SKM-1 treated with dmso at 0.1 percent for 144 hours (cell line): Measurements from ENCODE around the gene SOX14.

Experiments used
- DNase-seq: peaks from one replicate; lab custom pipeline; 2025; ENCODE audit not compliant: unreplicated experiment; lab: John Stamatoyannopoulos, UW

The SOX14 gene

GRCh38 chr3:137767538-137768360 is 3.6 kb downstream of the SOX14 start:
- DNase-seq: no peak

- no peak for DNase-seq
These were observed 4.5 kb downstream of the SOX14 start for GRCh38 chr3:137768361-137769321.

DNA sequence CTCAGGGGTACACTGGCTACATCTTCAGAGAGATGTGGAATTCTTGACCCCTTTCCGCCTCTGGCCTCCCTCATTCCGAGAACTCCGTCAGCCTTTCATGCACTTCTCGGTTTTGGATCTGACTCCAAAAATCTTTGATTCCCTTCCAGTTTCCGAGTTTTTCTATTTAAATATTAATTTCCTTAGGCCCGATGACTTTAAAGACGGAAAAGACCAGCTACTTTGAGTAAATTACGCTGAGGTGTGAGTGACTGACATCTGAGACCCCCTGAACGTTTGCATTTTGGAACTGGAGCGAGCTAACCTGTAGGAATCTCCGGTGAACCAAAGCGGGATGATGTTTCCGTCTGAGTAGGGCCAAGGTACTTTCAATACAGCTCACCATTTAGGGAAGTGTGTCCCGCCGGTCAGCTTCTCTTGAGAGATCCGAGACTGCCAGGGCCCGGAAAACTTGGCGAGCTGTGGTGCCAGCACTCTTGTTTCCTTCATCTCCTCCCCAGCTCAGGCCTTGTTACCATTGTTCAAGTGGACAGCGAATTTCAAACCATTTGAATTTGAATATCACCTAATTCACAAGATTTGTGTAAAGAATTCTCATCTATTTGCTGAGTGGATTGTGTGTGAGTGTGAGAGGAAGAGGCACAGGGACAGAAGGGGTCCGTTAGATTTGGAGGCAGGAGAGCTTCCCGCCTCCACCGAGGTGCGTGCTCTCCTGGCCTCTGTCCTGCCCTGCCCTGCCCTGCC is 5.4 kb downstream of the SOX14 start:
- DNase-seq: no peak

DNA sequence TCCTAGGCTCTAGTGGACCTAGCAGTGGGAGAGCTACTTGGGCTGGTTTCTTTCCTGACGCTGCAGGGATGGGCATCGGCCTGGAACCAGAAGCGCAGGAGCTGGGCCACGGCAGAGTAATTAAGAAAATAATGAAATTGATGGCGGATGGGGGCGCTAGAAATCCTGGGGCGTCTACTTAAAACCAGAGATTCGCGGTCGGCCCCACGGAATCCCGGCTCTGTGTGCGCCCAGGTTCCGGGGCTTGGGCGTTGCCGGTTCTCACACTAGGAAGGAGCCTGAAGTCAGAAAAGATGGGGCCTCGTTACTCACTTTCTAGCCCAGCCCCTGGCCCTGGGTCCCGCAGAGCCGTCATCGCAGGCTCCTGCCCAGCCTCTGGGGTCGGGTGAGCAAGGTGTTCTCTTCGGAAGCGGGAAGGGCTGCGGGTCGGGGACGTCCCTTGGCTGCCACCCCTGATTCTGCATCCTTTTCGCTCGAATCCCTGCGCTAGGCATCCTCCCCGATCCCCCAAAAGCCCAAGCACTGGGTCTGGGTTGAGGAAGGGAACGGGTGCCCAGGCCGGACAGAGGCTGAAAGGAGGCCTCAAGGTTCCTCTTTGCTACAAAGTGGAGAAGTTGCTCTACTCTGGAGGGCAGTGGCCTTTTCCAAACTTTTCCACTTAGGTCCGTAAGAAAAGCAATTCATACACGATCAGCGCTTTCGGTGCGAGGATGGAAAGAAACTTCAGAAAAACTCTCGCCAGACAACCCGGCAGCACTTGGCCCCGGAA is 6.1 kb downstream of the SOX14 start:
- DNase-seq: no peak

- no peak for DNase-seq
These were observed 6.8 kb downstream of the SOX14 start for GRCh38 chr3:137770835-137771399.

GRCh38 chr3:137771401-137772213 is 7.5 kb downstream of the SOX14 start:
- DNase-seq: no peak

DNA sequence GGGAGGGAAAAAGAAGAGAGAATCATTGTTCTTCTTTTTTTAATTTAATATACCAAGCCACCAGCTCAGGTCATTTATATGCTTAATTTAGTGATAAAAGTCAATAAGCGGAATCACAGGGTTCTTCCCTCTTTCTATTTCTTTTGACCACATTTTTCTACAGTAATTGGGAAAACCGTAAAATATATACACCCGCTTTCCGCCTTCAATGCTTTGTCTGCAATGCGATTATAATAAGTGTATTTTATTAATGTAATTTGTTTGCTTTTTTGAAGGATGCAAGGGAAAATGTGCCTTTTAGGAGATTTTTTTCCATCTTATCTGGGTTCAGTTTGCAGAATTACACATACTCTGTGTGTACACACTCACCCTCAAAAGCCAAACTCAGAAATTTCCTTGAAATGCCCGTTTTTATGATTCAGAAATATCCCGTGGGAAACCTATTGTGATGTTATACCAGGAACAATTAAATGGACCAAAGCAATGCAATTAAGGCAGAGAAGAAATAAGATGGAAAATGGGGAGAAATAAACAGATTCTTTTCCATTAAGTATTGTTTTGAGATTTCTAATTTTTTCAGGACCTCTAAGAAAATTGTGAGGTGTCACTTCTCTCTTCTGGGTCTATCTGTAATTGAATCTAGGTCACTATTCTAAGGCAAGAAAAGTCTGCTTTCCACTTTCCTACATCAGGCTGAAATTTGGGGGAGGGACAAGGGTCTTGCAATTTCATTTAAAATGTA is 8.3 kb downstream of the SOX14 start:
- no peak for DNase-seq

DNA sequence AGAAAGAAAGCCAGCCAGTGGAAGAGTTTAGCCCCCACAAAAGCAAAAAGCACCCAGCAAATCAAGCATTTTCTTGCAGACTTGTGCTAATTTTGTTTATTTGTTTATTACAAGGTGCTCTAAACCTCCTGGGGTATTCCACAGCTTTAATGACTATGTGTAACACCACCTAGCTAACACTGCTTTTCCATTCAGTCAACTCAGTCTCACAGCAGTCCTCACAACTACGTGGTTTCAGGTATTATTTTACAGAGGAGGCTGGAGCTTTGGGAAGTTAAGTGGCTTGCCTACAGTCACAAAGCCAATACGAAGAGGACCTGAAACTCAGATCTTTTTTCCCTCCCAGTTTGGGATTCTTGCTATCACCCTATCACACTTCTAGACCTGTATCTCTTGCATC is 14.8 kb downstream of the SOX14 start:
- DNase-seq: no peak

DNA sequence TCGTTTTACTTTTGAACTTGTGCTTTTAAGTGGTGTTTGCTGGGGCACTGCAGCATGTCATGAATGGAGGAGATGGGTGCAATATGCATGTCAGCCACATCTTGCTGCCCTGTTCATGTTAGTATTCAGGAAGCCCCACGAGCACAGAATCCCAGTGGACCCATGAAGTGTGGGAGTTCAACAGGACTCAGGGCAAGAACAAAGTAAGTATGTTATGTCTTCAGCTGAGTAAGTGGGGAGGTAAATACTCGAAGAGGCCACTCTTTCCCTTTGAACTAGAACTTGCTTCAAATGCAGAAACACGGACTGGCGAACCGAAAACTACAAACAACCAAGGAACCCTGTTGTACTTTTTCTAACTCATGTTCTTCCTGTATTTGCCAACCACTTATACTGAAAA is 23.4 kb downstream of the SOX14 start:
- DNase-seq: no peak

DNA sequence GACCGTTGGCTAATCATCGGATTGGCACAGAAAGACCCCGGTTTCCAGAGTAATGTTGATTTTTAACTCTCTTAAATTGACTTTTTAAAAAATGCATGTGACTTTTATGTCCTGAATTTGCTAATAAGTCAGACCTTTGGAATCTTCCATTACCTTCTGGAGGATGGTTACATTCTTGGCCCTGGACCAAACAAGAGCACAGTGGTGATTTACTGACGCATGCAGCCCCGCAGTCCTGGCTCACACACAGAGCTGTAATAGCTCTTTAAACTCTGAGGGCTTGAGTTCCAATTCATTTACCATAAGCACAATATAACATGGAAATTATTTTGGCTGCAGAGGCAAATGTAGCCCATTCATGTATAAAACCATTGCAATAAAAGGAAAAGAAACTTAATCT is 25.1 kb downstream of the SOX14 start:
- no peak for DNase-seq

GRCh38 chr3:137792626-137793271 is 28.6 kb downstream of the SOX14 start:
- peak; percentile 37 for DNase-seq

DNA sequence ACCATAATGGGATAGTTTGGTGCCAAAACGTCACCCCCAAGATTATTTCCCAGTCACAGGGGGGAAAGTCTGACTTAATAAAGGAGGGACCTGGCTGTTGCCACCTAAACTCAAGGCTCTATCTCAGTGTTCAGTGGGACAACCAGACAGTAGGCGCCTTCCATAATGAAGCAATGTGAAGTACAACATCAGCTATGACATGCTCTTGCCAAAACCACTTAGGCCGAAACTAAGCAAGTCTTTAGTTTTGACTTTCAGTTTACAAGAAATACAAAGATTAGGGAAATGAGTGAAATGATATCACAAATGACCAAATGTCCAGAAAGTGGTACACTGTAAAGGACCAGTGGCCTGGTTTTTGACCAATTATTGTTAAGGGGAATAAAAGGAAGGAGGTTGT is 32.9 kb downstream of the SOX14 start:
- no peak for DNase-seq

- no peak for DNase-seq
These were observed 39.1 kb downstream of the SOX14 start for GRCh38 chr3:137803215-137803614.

GRCh38 chr3:137807998-137808397 is 43.9 kb downstream of the SOX14 start:
- DNase-seq: no peak

DNA sequence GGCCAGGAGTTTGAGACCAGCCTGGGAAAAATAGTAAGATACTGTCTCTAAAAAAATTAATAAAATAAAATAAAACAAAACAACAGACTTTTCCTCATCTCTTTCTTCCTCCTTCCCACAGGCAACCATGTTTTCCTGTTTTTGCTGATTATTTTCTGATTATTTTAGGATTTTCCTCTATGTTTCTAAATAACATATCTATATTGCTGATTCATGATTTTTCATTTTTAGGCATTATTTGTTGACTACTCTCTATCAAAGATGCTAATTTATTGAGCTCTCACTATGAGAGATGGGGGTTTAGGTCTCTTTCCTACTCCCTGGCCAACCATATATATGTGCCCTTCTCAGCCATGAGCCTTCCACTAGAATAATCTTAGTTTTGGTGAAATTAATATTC is 45.4 kb downstream of the SOX14 start:
- no peak for DNase-seq

DNA sequence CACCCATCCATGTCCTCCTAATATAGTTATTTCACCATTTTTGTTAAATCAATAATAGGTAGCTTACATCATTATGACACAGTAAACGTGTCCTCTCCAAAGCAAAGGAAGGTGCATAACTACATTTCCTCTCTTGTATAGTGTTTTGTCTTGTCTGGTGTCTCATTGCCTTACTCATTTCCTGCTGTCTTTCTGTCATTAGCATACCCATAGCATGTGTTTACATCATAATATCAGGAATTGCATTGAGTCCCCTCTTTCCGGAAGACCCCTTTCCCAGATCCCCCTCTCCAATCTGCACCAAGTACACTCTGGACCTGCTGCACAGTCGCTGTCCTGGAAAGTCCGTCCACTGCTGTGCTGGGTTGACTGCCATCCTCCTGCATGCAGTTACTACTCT is 47.9 kb downstream of the SOX14 start:
- DNase-seq: no peak

DNA sequence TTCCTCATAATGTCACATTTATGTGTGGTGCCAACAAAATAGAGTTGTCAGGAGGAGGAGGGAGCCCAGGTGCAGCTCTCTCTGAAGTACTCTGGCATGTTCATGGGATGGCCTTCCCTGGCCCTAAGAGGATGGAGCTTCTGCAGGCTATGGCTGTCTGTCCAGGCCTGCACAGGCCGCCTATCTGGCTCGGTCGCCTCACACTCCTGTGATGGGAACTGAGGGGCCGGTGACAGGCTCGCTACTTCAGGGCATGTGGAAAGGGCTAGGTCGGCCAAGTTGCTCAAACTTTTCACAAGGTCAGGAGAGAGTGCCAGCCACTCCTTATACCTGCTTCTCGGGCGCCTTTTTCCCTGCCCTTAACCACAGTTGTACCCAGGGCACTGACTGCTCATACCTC is 51.1 kb downstream of the SOX14 start:
- no peak for DNase-seq
